Hindlimb muscle (tissue), 1 donor: ENCODE results near the gene ADAM23. TPM values are rescaled to one million over a fixed set of nuclear protein-coding genes. Genes with fewer than 3 reads are reported as not detected.

Experiments used
- DNase-seq: peaks from one replicate; pipeline ENCODE4 v3.0.0-alpha.2; 2013
- polyA plus RNA-seq: library from polyadenylated mRNA; unstranded; fragments of 120-200 nt; gene quantifications from one replicate; pipeline ENCODE4 v1.2.1, GENCODE V29; 2013; ENCODE audit not compliant: insufficient read length

ADAM23 gene
- polyA plus RNA-seq, 1 donor: 8.2 TPM

- DNase-seq: no peak
Measured at GRCh38 chr2:206665251-206665650, 221.9 kb downstream of the ADAM23 start.

Other genes starting within 250 kb of the ADAM23 start
- gene ZDBF2, start 168.9 kb upstream of the ADAM23 start, polyA plus RNA-seq: 8.1 TPM
- gene FAM237A, start 199.0 kb downstream of the ADAM23 start, polyA plus RNA-seq: not detected